K562 (cell line): ENCODE results near the gene NT5DC4. TPM values are rescaled to one million over a fixed set of nuclear protein-coding genes. Genes with fewer than 3 reads are reported as not detected.

Experiments
- C11orf30 ChIP-seq: fragments of 450-650 bp; IDR thresholded peaks from 2 replicates; pipeline ENCODE4 v1.6.1; 2016; ENCODE audit warnings: low read depth, mild to moderate bottlenecking
- FOSL1 ChIP-seq: fragments of 200-800 bp; sonication (Bioruptor generic); conservative IDR thresholded peaks from 2 replicates; pipeline ENCODE4 v1.6.1; 2016; ENCODE audit warnings: missing genetic modification characterization, missing compliant biosample characterization
- FOXA3 ChIP-seq, 2 experiments: fragments of 450-650 bp in 1 of 2; sonication (generic) in 1 of 2; formaldehyde crosslinking; IDR thresholded peaks in 1 of 2; conservative IDR thresholded peaks in 1 of 2; 2 replicates each; pipeline versions ENCODE4 v1.4.0 to v1.8.0; 2020 to 2022; ENCODE audit warnings: mild to moderate bottlenecking in 2 of 2, missing genetic modification reagents in 1 of 2
- FOXK2 ChIP-seq, 2 experiments: fragments of 450-650 bp; IDR thresholded peaks in 1 of 2; conservative IDR thresholded peaks in 1 of 2; 2 replicates each; pipeline ENCODE4 v1.6.1; 2016; ENCODE audit warnings: low read depth in 2 of 2, mild to moderate bottlenecking in 1 of 2
- LEF1 ChIP-seq: fragments of 450-650 bp; IDR thresholded peaks from 2 replicates; pipeline ENCODE4 v1.6.1; 2016; ENCODE audit warnings: mild to moderate bottlenecking
- MAFG ChIP-seq: fragments of 450-650 bp; conservative IDR thresholded peaks from 2 replicates; pipeline ENCODE4 v1.6.1; 2016; ENCODE audit warnings: missing genetic modification characterization, missing compliant biosample characterization
- MYNN ChIP-seq, 2 experiments: sonication (generic); formaldehyde crosslinking in 1 of 2; IDR thresholded peaks; 2 replicates each; pipeline versions ENCODE4 v1.5.0 to v1.6.1; 2016 to 2020; ENCODE audit warnings: antibody characterized with exemption in 1 of 2, missing genetic modification reagents in 1 of 2
- NEUROD1 ChIP-seq: fragments of 150-350 bp; IDR thresholded peaks from 2 replicates; pipeline ENCODE4 v1.6.1; 2014; ENCODE audit warnings: borderline replicate concordance, low read length, low read depth; ENCODE audit not compliant: partially characterized antibody
- RAD21 ChIP-seq, 2 experiments: fragments of 250-450 bp in 1 of 2; fragments of 450-650 bp in 1 of 2; sonication (Bioruptor Pico) in 1 of 2; formaldehyde crosslinking in 1 of 2; IDR thresholded peaks in 1 of 2; conservative IDR thresholded peaks in 1 of 2; 2 replicates each; pipeline versions ENCODE4 v1.4.0 to v1.8.0; 2020 to 2022; ENCODE audit warnings: mild to moderate bottlenecking in 2 of 2, moderate library complexity in 1 of 2
- TAF9B ChIP-seq: fragments of 450-650 bp; IDR thresholded peaks from 2 replicates; pipeline ENCODE4 v1.6.1; 2018; ENCODE audit warnings: mild to moderate bottlenecking; ENCODE audit not compliant: partially characterized antibody
- ZNF316 ChIP-seq: fragments of 450-650 bp; IDR thresholded peaks from 2 replicates; pipeline ENCODE4 v1.6.1; 2016
- polyA plus RNA-seq, 8 experiments: library from polyadenylated mRNA; depleted of rRNA in 4 of 8; stranded (reverse) in 5 of 8; unstranded in 3 of 8; fragments of >200 nt; fragmentation: Nextera tagmentation in 2 of 8; fragmentation: Illumina TruSeq in 1 of 8; extraction: Ambion mirVana in 2 of 8; extraction: Trizol in 1 of 8; gene quantifications; 2 replicates each; pipeline versions ENCODE4 v1.2.1 to v1.2.3, GENCODE V29; 2011 to 2014; ENCODE audit warnings: inconsistent platforms in 1 of 8, missing spikeins in 1 of 8
- total RNA-seq, 7 experiments: library from RNA; depleted of rRNA in 6 of 7; stranded (reverse); fragments of >200 nt in 6 of 7; fragmentation: Illumina TruSeq in 2 of 7; extraction: Trizol in 2 of 7; gene quantifications; 2 replicates each; pipeline versions ENCODE4 v1.2.1 to v1.2.3, GENCODE V29; 2011 to 2021; ENCODE audit warnings: low replicate concordance in 1 of 7
- TF ChIP-seq, protein P1 (sequence below): sonication (generic); formaldehyde crosslinking; IDR thresholded peaks from 2 replicates; pipeline ENCODE4 v1.9.0; 2022; ENCODE audit warnings: mild to moderate bottlenecking, missing genetic modification reagents
- TF ChIP-seq, protein P2 (sequence below), 2 experiments: fragments of 200-800 bp in 1 of 2; sonication (Bioruptor generic) in 1 of 2; sonication (generic) in 1 of 2; formaldehyde crosslinking in 1 of 2; IDR thresholded peaks in 1 of 2; conservative IDR thresholded peaks in 1 of 2; 2 replicates each; pipeline versions ENCODE4 v1.5.0 to v1.6.1; 2016 to 2020; ENCODE audit warnings: missing compliant biosample characterization in 1 of 2, missing genetic modification characterization in 1 of 2, missing genetic modification reagents in 1 of 2
- TF ChIP-seq, protein P3 (sequence below): sonication (generic); formaldehyde crosslinking; IDR thresholded peaks from 2 replicates; pipeline ENCODE4 v1.8.1; 2023; ENCODE audit warnings: mild to moderate bottlenecking, missing genetic modification reagents
- TF ChIP-seq, protein P4 (sequence below), 2 experiments: fragments of 450-650 bp; formaldehyde crosslinking in 1 of 2; IDR thresholded peaks; 2 replicates each; pipeline versions ENCODE4 v1.4.0 to v1.6.1; 2014 to 2020; ENCODE audit warnings: mild to moderate bottlenecking in 2 of 2, borderline replicate concordance in 1 of 2, low read depth in 1 of 2

Gene NT5DC4
- total and polyA plus RNA-seq, 9 of the 15 experiments (the other 6 are each of a cell fraction or from before 2014, with no cell fraction given): 0.44 to 6.9 (median 2.5) TPM

DNA sequence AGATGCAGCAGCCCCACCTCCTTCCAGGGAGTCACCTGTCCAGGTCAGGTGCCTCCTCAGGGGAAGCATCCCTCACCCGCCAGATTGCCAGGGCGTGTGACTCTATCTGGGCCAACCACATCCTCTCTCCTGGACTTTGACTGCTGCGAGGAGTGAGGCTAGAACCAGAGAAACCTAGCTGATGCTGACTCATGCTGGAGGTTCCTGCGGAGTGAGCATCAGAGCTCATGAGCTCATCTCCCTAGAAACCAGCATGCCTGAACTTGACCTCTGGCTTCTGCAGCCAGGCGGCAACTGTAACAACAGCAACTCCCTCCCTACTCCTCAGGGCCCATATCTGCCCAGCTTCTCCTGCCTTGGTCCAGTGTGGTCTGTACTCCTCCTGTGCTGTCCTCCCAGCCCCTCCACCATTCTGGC lies 28.3 kb upstream of the NT5DC4 start (continued):
- TF ChIP-seq RAD21 (CRISPR knock-in tag; conservative IDR thresholded peaks at IDR 0.05 in 1 of 2, IDR thresholded peaks at IDR 0.05 in 1 of 2) (peak in 1 of 2 experiments; percentile 38; a peak in 2 of 4 replicates), MYNN (IDR thresholded peaks at IDR 0.05) (peak; percentile 60; the same call in 1 of the 2 replicates), MYNN (CRISPR knock-in tag; IDR thresholded peaks at IDR 0.05) (no peak), C11orf30 (peak; percentile 98), FOSL1 (tag) (peak; percentile 90), TAF9B (no peak), ZNF316 (peak; percentile 98), FOXA3 (CRISPR knock-in tag; conservative IDR thresholded peaks at IDR 0.05 in 1 of 2, IDR thresholded peaks at IDR 0.05 in 1 of 2) (peak in 1 of 2 experiments; percentile 65; a peak in 1 of 4 replicates), MAFG (tag) (peak; percentile 95), LEF1 (peak; percentile 41; the same call in 1 of the 2 replicates), NEUROD1 (peak; percentile 45), FOXK2 (conservative IDR thresholded peaks at IDR 0.05 in 1 of 2, IDR thresholded peaks at IDR 0.05 in 1 of 2; ENCODE audit: low read depth in 2 of 2) (peak; percentile 54 to 71; a peak in 2 of 4 replicates)
- TF ChIP-seq, protein P1, sequence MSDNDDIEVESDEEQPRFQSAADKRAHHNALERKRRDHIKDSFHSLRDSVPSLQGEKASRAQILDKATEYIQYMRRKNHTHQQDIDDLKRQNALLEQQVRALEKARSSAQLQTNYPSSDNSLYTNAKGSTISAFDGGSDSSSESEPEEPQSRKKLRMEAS (CRISPR knock-in tag): peak; percentile 74
- TF ChIP-seq, protein P2, sequence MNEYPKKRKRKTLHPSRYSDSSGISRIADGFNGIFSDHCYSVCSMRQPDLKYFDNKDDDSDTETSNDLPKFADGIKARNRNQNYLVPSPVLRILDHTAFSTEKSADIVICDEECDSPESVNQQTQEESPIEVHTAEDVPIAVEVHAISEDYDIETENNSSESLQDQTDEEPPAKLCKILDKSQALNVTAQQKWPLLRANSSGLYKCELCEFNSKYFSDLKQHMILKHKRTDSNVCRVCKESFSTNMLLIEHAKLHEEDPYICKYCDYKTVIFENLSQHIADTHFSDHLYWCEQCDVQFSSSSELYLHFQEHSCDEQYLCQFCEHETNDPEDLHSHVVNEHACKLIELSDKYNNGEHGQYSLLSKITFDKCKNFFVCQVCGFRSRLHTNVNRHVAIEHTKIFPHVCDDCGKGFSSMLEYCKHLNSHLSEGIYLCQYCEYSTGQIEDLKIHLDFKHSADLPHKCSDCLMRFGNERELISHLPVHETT (CRISPR knock-in tag; conservative IDR thresholded peaks at IDR 0.05 in 1 of 2, IDR thresholded peaks at IDR 0.05 in 1 of 2): no peak
- TF ChIP-seq, protein P3, sequence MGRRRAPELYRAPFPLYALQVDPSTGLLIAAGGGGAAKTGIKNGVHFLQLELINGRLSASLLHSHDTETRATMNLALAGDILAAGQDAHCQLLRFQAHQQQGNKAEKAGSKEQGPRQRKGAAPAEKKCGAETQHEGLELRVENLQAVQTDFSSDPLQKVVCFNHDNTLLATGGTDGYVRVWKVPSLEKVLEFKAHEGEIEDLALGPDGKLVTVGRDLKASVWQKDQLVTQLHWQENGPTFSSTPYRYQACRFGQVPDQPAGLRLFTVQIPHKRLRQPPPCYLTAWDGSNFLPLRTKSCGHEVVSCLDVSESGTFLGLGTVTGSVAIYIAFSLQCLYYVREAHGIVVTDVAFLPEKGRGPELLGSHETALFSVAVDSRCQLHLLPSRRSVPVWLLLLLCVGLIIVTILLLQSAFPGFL (CRISPR knock-in tag): no peak
- TF ChIP-seq, protein P4, sequence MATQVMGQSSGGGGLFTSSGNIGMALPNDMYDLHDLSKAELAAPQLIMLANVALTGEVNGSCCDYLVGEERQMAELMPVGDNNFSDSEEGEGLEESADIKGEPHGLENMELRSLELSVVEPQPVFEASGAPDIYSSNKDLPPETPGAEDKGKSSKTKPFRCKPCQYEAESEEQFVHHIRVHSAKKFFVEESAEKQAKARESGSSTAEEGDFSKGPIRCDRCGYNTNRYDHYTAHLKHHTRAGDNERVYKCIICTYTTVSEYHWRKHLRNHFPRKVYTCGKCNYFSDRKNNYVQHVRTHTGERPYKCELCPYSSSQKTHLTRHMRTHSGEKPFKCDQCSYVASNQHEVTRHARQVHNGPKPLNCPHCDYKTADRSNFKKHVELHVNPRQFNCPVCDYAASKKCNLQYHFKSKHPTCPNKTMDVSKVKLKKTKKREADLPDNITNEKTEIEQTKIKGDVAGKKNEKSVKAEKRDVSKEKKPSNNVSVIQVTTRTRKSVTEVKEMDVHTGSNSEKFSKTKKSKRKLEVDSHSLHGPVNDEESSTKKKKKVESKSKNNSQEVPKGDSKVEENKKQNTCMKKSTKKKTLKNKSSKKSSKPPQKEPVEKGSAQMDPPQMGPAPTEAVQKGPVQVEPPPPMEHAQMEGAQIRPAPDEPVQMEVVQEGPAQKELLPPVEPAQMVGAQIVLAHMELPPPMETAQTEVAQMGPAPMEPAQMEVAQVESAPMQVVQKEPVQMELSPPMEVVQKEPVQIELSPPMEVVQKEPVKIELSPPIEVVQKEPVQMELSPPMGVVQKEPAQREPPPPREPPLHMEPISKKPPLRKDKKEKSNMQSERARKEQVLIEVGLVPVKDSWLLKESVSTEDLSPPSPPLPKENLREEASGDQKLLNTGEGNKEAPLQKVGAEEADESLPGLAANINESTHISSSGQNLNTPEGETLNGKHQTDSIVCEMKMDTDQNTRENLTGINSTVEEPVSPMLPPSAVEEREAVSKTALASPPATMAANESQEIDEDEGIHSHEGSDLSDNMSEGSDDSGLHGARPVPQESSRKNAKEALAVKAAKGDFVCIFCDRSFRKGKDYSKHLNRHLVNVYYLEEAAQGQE (IDR thresholded peaks at IDR 0.05; ENCODE audit: borderline replicate concordance): peak; percentile 67
- TF ChIP-seq, protein P4 (CRISPR knock-in tag; IDR thresholded peaks at IDR 0.05; ENCODE audit: low read depth): no peak
